HCT116 (cell line): ENCODE measurements around the gene RASA2. TPM values are rescaled to one million over a fixed set of nuclear protein-coding genes. Genes with fewer than 3 reads are reported as not detected.

Experiments used
- ATAC-seq: fragments of 200-7000 bp; cut with Tn5 transposase; 2 replicates; pipeline ENCODE4 v1.9.1; 2020; ENCODE audit warnings: mild to moderate bottlenecking, moderate library complexity
- BruUV-seq: library from RNA; stranded (reverse); fragments of 400-500 nt; replicated peaks from 2 replicates; lab custom pipeline; 2021; lab: Mats Ljungman, UMichigan
- CTCF ChIA-PET: fragments of 300-600 bp; sonication (Branson Sonifier 250); formaldehyde crosslinking; loops from one replicate; lab custom pipeline; 2021; ENCODE audit warnings: antibody characterized with exemption; lab: Charles Lee
- POLR2A ChIA-PET: fragments of 300-600, 350-600 bp; sonication (Branson Sonifier 250); formaldehyde crosslinking; loops from one replicate; lab custom pipeline; 2021; ENCODE audit warnings: antibody characterized with exemption; lab: Charles Lee
- RAD21 ChIA-PET, 2 experiments: fragments of 300-600 bp; sonication (Branson Sonifier 250); formaldehyde crosslinking; loops; one replicate each; lab custom pipeline; 2023; ENCODE audit warnings: low total read pairs in 2 of 2; ENCODE audit not compliant: uncharacterized antibody in 2 of 2, unreplicated experiment in 2 of 2, low non-redundant PET in 1 of 2; lab: Charles Lee
- DNase-seq: peaks from one replicate; pipeline ENCODE4 v3.0.0-alpha.2; 2010; ENCODE audit warnings: low read depth, low spot score
- H2AFZ ChIP-seq: fragments of 200-600 bp; shearing (Covaris generic), sonication (generic); 2 replicates; pipeline ENCODE4 v1.6.1; 2017; ENCODE audit warnings: low read depth, mixed run types, mixed read lengths, antibody characterized with exemption, low read length; ENCODE audit not compliant: poor library complexity, severe bottlenecking
- H3K27ac ChIP-seq: 2 replicates; pipeline ENCODE4 v1.5.1; 2012; ENCODE audit warnings: low read depth, low read length
- H3K27me3 ChIP-seq: fragments of 200-600 bp; sonication (generic); 2 replicates; pipeline ENCODE4 v1.6.1; 2016; ENCODE audit warnings: mixed run types, low read length, mixed read lengths; ENCODE audit not compliant: insufficient read depth
- H3K36me3 ChIP-seq, 2 experiments: fragments of 200-500 bp in 1 of 2; fragments of 200-600 bp in 1 of 2; sonication (Bioruptor generic) in 1 of 2; sonication (generic) in 1 of 2; 2 replicates each; pipeline versions ENCODE4 v1.5.1 to v1.6.1; 2014 to 2016; ENCODE audit warnings: low read length in 2 of 2, inconsistent platforms in 1 of 2, mixed read lengths in 1 of 2, mixed run types in 1 of 2; ENCODE audit not compliant: insufficient read depth in 2 of 2, control insufficient read depth in 1 of 2
- H3K4me1 ChIP-seq, 2 experiments: fragments of 200-600 bp in 1 of 2; sonication (generic) in 1 of 2; 2 replicates each; pipeline versions ENCODE4 v1.5.1 to v1.6.1; 2012 to 2017; ENCODE audit warnings: low read length in 2 of 2, inconsistent platforms in 1 of 2, mild to moderate bottlenecking in 1 of 2, mixed read lengths in 1 of 2, mixed run types in 1 of 2, moderate library complexity in 1 of 2; ENCODE audit not compliant: insufficient read depth in 2 of 2, control insufficient read depth in 1 of 2
- H3K4me2 ChIP-seq: fragments of 200-600 bp; sonication (generic); 2 replicates; pipeline ENCODE4 v1.6.1; 2017; ENCODE audit warnings: mixed run types, low read length, mixed read lengths
- H3K4me3 ChIP-seq, 2 experiments: fragments of 200-600 bp in 1 of 2; sonication (generic) in 1 of 2; replicated peaks in 1 of 2; 2 replicates each; pipeline ENCODE4 v1.5.1; 2011 to 2016; ENCODE audit warnings: low read length in 2 of 2, control low read depth in 1 of 2, low read depth in 1 of 2, mild to moderate bottlenecking in 1 of 2, mixed read lengths in 1 of 2, mixed run types in 1 of 2
- H3K79me2 ChIP-seq: fragments of 200-600 bp; sonication (generic); 2 replicates; pipeline ENCODE4 v1.6.1; 2017; ENCODE audit warnings: mild to moderate bottlenecking, mixed run types, low read length, moderate library complexity, mixed read lengths; ENCODE audit not compliant: insufficient read depth
- H3K9ac ChIP-seq: fragments of 200-600 bp; sonication (generic); 2 replicates; pipeline ENCODE4 v1.6.1; 2016; ENCODE audit warnings: low read length, mixed read lengths
- H3K9me2 ChIP-seq: fragments of 200-600 bp; sonication (generic), shearing (Covaris generic); 2 replicates; pipeline ENCODE4 v1.6.1; 2017; ENCODE audit warnings: mixed run types, mild to moderate bottlenecking, moderate library complexity; ENCODE audit not compliant: insufficient read depth
- H3K9me3 ChIP-seq, 2 experiments: fragments of 200-500 bp in 1 of 2; fragments of 200-600 bp in 1 of 2; sonication (Bioruptor generic) in 1 of 2; sonication (generic) in 1 of 2; 2 replicates each; pipeline ENCODE4 v1.6.1; 2014 to 2017; ENCODE audit warnings: low read length in 2 of 2, mixed read lengths in 2 of 2, inconsistent platforms in 1 of 2, low read depth in 1 of 2, mild to moderate bottlenecking in 1 of 2, mixed run types in 1 of 2, moderate library complexity in 1 of 2; ENCODE audit not compliant: control insufficient read depth in 1 of 2, insufficient read depth in 1 of 2
- H4K20me1 ChIP-seq: fragments of 200-600 bp; sonication (generic), shearing (Covaris generic); 2 replicates; pipeline ENCODE4 v1.6.1; 2017; ENCODE audit warnings: mixed run types, mild to moderate bottlenecking, moderate library complexity; ENCODE audit not compliant: insufficient read depth
- ATF3 ChIP-seq: IDR thresholded peaks from 2 replicates; pipeline ENCODE4 v1.6.1; 2012
- CBX3 ChIP-seq: IDR thresholded peaks from 2 replicates; pipeline ENCODE4 v1.6.1; 2012; ENCODE audit warnings: low read depth
- CEBPB ChIP-seq: IDR thresholded peaks from 2 replicates; pipeline ENCODE4 v1.6.1; 2012; ENCODE audit warnings: low read depth
- EGR1 ChIP-seq: IDR thresholded peaks from 2 replicates; pipeline ENCODE4 v1.6.1; 2012; ENCODE audit warnings: low read depth
- ELF1 ChIP-seq: IDR thresholded peaks from 2 replicates; pipeline ENCODE4 v1.6.1; 2012; ENCODE audit warnings: low read depth, borderline replicate concordance
- EZH2 ChIP-seq: fragments of 200-600 bp; sonication (generic); IDR thresholded peaks from 2 replicates; pipeline ENCODE4 v1.6.1; 2017; ENCODE audit warnings: antibody characterized with exemption, mixed run types
- EZH2phosphoT487 ChIP-seq: fragments of 200-600 bp; IDR thresholded peaks from 2 replicates; pipeline ENCODE4 v1.6.1; 2018; ENCODE audit warnings: antibody characterized with exemption, borderline replicate concordance
- FOSL1 ChIP-seq: IDR thresholded peaks from 2 replicates; pipeline ENCODE4 v1.6.1; 2012; ENCODE audit warnings: low read depth
- POLR2A ChIP-seq: IDR thresholded peaks from 2 replicates; pipeline ENCODE4 v1.7.0; 2011; ENCODE audit warnings: borderline replicate concordance; ENCODE audit not compliant: insufficient read depth, insufficient read length; ENCODE audit errors: extremely low read depth
- POLR2AphosphoS5 ChIP-seq: IDR thresholded peaks from 2 replicates; pipeline ENCODE4 v1.6.1; 2011; ENCODE audit warnings: mild to moderate bottlenecking, low read depth, low read length, moderate library complexity
- RAD21 ChIP-seq: IDR thresholded peaks from 2 replicates; pipeline ENCODE4 v1.6.1; 2012; ENCODE audit warnings: low read depth, mild to moderate bottlenecking
- SIN3A ChIP-seq: IDR thresholded peaks from 2 replicates; pipeline ENCODE4 v1.6.1; 2012; ENCODE audit warnings: low read depth
- SP1 ChIP-seq: IDR thresholded peaks from 2 replicates; pipeline ENCODE4 v1.6.1; 2012; ENCODE audit warnings: low read depth
- SRF ChIP-seq: IDR thresholded peaks from 2 replicates; pipeline ENCODE4 v1.6.1; 2012; ENCODE audit warnings: low read depth
- TCF7L2 ChIP-seq: IDR thresholded peaks from 2 replicates; pipeline ENCODE4 v1.7.0; 2011; ENCODE audit warnings: borderline replicate concordance, inconsistent platforms; ENCODE audit not compliant: insufficient read depth, insufficient read length; ENCODE audit errors: extremely low read depth
- ZBTB33 ChIP-seq: IDR thresholded peaks from 2 replicates; pipeline ENCODE4 v1.6.1; 2011; ENCODE audit warnings: mild to moderate bottlenecking, low read length, moderate library complexity; ENCODE audit not compliant: insufficient replicate concordance; ENCODE audit errors: extremely low read depth
- ZFX ChIP-seq: fragments of 450-650 bp; IDR thresholded peaks from 2 replicates; pipeline ENCODE4 v1.6.1; 2017
- ZNF274 ChIP-seq: fragments of 200-500 bp; sonication (Bioruptor generic); IDR thresholded peaks from 2 replicates; pipeline ENCODE4 v1.6.1; 2014; ENCODE audit warnings: mild to moderate bottlenecking, low read depth, low read length, inconsistent platforms
- intact Hi-C: fragments of 100-400 bp; cut with micrococcal nuclease; formaldehyde crosslinking; loops from 2 replicates; pipeline ENCODE4 v1.10.0; 2022
- total RNA-seq: library from RNA; stranded (reverse); gene quantifications from one replicate; pipeline ENCODE4 v1.2.1, GENCODE V29; 2021; ENCODE audit not compliant: unreplicated experiment
- TF ChIP-seq, protein P1 (sequence below), 3 experiments: fragments of 200-600 bp in 1 of 3; sonication (generic) in 1 of 3; IDR thresholded peaks in 2 of 3; conservative IDR thresholded peaks in 1 of 3; 2 replicates each; pipeline ENCODE4 v1.5.1; 2012 to 2017; ENCODE audit warnings: low read depth in 2 of 3, low read length in 2 of 3, antibody characterized with exemption in 1 of 3, borderline replicate concordance in 1 of 3, control low read depth in 1 of 3, mild to moderate bottlenecking in 1 of 3, mixed read lengths in 1 of 3, mixed run types in 1 of 3, moderate library complexity in 1 of 3; ENCODE audit not compliant: insufficient read depth in 1 of 3

RASA2 gene
- total RNA-seq, 1 experiment from 2014 or later = 12.8 TPM

DNA sequence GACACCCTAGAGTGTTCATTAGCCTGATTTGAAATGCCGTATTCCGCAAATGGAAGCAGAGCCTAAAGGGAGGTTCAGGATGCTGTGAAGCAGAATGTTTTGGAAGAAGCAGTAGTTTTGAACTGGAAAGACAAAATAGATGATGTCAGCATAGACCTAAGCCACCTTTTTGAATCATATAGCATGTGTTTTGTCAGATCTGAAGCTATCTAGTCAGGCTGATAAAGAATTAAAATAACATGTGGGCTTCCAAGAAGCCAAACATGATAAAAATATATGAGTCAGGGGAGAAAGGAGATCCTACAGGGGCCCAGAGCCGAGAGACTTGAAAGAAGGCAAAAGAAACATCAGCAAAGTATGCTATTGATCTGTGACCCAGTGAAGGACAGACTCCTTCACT, 47.2 kb upstream of the RASA2 start (continued):
- TF ChIP-seq POLR2A = no peak
- TF ChIP-seq CBX3 = no peak
- TF ChIP-seq SP1 = no peak
- TF ChIP-seq ATF3 = no peak
- TF ChIP-seq ZBTB33 = no peak
- TF ChIP-seq ELF1 = no peak

DNA sequence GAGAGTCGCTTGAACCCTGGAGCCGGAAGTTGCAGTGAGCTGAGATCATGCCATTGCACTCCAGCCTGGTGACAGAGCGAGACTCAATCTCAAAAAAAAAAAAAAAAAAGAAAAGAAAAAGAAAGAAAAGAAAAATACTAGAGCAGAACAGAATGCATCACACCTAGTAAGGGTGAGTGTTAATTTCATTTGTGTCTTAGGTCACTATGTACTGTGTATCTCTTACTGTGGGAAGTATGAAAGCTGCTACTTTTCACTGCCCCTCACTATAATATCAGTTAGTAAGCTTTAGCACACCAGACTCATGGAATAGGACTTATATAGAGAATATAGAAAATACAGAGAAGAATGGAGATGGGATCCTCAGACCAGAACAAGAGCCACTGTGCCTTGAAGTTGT, 45.9 kb upstream of the RASA2 start:
- H4K20me1 ChIP-seq = no peaks in the 10 kb centered on the region
- peaks cover 6 to 12% of the 10 kb centered on the region in 2 experiments; a peak in 2 of 4 replicates for H3K36me3 ChIP-seq
- CTCF ChIA-PET = interaction anchor here (1.1 to 2.4 kb wide), 7 partner anchors 12 to 129 kb away, joined by 3 to 10 read pairs (median 4); no protein-coding TSS in a partner anchor
- RAD21 ChIA-PET = no interaction called here
- H3K27ac ChIP-seq = no peak overlapping the region
- peaks cover 0 to 11% of the 10 kb centered on the region in 2 experiments; a peak in 1 of 4 replicates for H3K4me1 ChIP-seq
- H3K9ac ChIP-seq = no peak overlapping the region
- no peak overlapping the region for H3K4me3 ChIP-seq
- POLR2A ChIA-PET = no interaction called here
- H3K9me2 ChIP-seq = no peaks in the 10 kb centered on the region
- no TSS peak for BruUV-seq
- H3K27me3 ChIP-seq = no peaks in the 10 kb centered on the region
- no peak overlapping the region for H3K4me2 ChIP-seq
- H2AFZ ChIP-seq = no peak overlapping the region
- intact Hi-C loops = loop anchor here (2.0 kb wide), 1 partner anchor 80 kb away; no protein-coding TSS in a partner anchor
- no peaks in the 10 kb centered on the region for H3K9me3 ChIP-seq
- no peaks in the 10 kb centered on the region for H3K79me2 ChIP-seq
- peak; percentile 43 for ATAC-seq
- no peak for DNase-seq
- no peak for TF ChIP-seq ELF1
- no peak for TF ChIP-seq SRF
- TF ChIP-seq EZH2phosphoT487 = no peak
- TF ChIP-seq EZH2 = no peak
- TF ChIP-seq, protein P1, sequence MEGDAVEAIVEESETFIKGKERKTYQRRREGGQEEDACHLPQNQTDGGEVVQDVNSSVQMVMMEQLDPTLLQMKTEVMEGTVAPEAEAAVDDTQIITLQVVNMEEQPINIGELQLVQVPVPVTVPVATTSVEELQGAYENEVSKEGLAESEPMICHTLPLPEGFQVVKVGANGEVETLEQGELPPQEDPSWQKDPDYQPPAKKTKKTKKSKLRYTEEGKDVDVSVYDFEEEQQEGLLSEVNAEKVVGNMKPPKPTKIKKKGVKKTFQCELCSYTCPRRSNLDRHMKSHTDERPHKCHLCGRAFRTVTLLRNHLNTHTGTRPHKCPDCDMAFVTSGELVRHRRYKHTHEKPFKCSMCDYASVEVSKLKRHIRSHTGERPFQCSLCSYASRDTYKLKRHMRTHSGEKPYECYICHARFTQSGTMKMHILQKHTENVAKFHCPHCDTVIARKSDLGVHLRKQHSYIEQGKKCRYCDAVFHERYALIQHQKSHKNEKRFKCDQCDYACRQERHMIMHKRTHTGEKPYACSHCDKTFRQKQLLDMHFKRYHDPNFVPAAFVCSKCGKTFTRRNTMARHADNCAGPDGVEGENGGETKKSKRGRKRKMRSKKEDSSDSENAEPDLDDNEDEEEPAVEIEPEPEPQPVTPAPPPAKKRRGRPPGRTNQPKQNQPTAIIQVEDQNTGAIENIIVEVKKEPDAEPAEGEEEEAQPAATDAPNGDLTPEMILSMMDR (IDR thresholded peaks at IDR 0.05 in 2 of 3, conservative IDR thresholded peaks at IDR 0.05 in 1 of 3; ENCODE audit: borderline replicate concordance in 1 of 3, insufficient read depth in 1 of 3, low read depth in 2 of 3, low read length in 2 of 3) = no peak
- no peak for TF ChIP-seq TCF7L2
- no peak for TF ChIP-seq ZFX
- TF ChIP-seq SIN3A = no peak
- no peak for TF ChIP-seq ZNF274
- no peak for TF ChIP-seq CEBPB
- TF ChIP-seq POLR2AphosphoS5 = no peak
- no peak for TF ChIP-seq FOSL1
- no peak for TF ChIP-seq POLR2A
- no peak for TF ChIP-seq EGR1
- no peak for TF ChIP-seq ATF3
- no peak for TF ChIP-seq CBX3
- TF ChIP-seq RAD21 = no peak
- TF ChIP-seq SP1 = no peak
- TF ChIP-seq ZBTB33 = no peak
